Erythroblast (primary cell): ENCODE measurements around the gene SUN1.

Experiments
- GATA1 ChIP-seq: IDR thresholded peaks from 2 replicates; pipeline ENCODE4 v1.6.1; 2011; ENCODE audit warnings: low read depth, mild to moderate bottlenecking, control low read depth, low read length, moderate library complexity
- POLR2A ChIP-seq: IDR thresholded peaks from 2 replicates; pipeline ENCODE4 v1.6.1; 2011; ENCODE audit warnings: mild to moderate bottlenecking, low read length

GRCh38 chr7:909358-910329, 77.4 kb downstream of the SUN1 start:
- TF ChIP-seq POLR2A (no peak), GATA1 (no peak)
